SKM-1 (cell line): ENCODE measurements around the gene GSTCD.

Source experiments
- DNase-seq: peaks from one replicate; lab custom pipeline; 2025; ENCODE audit not compliant: unreplicated experiment; lab: John Stamatoyannopoulos, UW

Gene GSTCD

DNA sequence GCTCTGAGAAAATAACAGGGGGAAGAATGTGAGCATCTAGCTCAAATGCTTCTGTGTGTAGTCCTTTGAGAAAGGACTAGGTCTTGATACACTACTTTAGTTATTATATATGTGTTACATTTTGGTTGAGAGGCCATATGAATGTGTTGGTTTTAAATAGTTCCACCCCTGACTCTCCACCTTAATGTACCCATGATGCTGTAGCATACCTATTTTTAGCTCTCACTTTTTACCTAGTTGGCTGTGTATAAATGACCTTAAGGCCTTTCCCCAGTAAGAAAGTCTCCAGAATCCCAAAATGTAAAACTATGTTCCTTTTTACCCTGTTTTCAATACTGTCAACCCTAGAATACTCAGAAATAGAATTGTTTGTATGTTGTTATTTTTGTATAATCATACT lies 166.6 kb downstream of the GSTCD start:
- no peak for DNase-seq

DNA sequence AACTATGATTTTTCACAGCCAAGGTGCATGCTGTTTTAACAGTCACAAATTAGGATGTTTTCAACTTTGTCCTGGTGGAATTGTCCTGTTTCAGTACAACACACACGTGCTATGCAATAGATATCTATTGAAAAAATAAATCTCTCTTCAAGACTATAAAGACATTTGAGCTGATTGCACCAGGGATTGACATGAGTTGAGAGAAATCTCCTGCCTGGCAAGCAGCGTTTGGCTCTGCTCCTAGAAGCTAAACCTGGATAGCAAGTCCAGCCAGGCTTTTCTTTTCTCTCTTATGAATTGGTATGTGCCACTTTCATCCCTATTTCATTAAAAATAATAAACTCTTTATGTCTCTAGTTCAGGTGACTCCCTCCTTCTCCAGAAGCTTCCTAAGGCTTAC lies 170.1 kb downstream of the GSTCD start:
- no peak for DNase-seq

DNA sequence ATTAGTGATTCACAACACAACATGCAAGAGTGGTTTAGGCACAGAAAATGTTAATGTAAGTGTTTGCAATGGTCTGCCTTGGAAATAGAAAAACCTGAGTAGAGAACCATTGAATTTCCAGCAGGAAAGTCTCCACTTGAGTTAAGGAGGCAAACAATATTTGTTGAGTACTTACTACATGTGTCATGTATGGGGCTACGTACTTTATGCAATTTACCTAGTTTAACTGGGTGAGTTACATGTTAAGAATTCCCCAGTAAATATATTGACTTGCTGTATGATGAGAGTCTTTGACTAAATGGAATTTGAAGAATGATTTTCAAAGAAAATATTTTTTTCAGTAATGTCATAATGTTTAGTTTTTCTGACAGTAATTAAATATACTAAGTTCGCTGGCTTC lies 178.9 kb downstream of the GSTCD start:
- no peak for DNase-seq

DNA sequence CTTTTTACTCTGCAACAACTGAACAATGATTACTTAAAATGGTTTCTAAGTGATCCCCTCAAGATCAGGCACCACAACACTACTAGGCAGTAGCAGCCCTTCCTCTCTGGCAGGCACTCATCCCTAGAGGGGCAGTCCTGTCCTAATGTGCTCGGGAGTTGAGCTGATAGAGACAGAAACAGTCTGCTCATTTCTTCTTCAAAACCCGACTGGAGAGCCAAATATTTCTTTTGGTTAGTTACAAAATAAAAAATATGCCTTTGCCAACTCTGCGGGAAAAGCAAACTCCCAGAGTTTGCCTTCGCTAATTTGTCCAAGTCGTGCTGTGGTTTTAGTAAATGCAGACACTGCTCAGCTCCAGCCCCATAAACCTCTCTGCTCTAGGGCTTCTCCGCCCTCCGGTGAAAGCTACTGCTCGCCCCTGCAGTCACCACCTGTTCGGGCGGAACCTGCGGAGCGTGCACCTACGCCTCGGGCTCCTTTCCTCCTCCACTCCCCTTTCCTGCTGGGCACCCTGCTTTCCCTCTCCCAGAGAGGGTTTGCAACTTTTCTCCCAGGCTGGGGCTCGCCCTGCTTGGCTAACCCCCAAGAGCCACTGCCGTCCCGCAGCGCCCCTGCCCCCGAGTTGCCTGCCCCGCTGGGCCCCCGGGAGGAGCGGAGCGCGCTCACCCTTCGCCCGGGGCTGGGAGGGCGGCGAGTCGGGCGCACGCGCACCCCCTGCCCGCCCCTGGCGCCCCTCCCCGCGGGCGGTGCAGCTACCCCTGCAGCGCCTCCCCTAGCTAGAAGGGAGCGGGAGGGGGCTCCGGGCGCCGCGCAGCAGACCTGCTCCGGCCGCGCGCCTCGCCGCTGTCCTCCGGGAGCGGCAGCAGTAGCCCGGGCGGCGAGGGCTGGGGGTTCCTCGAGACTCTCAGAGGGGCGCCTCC lies 186.3 kb downstream of the GSTCD start, which contains the start of gene NPNT:
Gene NPNT (plus strand): TSS at position 812 of the 923 bp plus-strand sequence. CDS start 182 bp downstream, outside the sequence.
- DNase-seq: no peak

DNA sequence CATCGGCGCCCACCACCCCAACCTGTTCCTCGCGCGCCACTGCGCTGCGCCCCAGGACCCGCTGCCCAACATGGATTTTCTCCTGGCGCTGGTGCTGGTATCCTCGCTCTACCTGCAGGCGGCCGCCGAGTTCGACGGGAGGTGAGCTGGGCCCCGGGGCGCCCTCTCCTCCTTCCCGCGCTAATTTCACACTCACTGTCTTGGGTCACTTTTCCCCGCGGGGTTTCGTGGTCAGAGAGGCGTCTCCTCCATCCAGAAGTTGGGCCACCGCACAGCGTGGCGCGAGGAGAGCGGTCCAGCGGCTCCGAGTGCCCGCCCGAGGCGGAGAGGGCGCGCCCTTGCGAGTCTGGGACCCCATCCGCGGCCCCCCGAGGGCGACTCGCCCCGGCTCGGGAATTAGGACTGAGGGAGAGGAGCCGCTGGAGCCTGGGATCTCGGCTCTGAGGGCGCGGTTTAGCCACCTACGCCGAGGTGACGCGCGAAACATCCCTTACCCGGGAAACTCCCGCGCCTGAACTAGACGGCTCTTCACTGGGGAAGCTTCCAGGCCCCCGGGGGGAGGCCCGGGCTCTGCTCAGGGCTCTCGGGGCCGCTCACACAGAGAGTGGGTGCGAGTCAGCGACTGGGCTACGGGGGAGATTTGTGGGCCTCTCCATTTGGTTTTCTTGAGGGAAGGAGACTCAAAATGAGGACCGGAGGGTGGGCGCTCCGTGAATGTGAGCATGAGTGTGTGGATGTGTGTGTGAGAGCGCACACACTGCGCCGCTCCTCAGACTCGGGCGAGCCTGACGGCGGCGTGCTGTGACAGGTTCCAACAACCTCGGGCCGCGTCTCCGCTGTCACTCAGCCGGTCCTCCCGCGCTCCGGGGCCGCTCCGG lies 187.2 kb downstream of the GSTCD start:
- DNase-seq: no peak

DNA sequence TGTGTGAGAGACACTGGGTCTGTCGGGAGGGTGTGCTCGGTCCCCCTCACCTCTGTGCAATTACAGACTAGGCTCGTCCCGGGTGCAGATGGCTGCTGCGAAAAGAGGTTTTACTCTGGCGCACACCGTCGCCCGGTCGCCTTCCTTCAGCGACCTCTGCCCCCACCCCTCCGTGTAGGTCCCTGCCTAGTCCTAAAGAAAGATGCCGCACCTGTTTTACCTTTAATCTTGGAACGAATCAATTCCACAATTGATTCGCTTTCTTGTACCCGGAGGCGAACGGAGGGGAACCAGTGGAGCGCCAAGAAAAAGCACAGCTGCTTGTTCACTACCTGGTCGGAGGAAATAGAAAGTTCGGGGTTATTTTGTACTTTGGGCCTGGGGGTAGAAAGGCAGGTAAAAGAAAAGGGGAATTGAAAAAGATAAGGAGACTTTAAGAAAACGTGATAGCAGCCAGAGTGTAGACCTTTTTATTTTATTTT lies 187.9 kb downstream of the GSTCD start:
- no peak for DNase-seq
